T-helper 17 cell (primary cell): ENCODE data around the gene SLC6A18. TPM values are rescaled to one million over a fixed set of nuclear protein-coding genes. Genes with fewer than 3 reads are reported as not detected.
A peak's percentile ranks its signal among the peaks of the same experiment; 100 is the strongest.

Experiments used
- ATAC-seq: fragments of 150-1000 bp; cut with Tn5 transposase; 2 replicates; pipeline ENCODE4 v1.10.0; 2021; ENCODE audit warnings: mild to moderate bottlenecking, moderate library complexity
- DNase-seq, 3 donors: peaks; one replicate each; pipeline versions ENCODE4 v3.0.0 to v3.0.0-alpha.2; 2020 to 2021
- H3K9me3 ChIP-seq: one replicate; pipeline ENCODE4 v1.7.0; 2013; ENCODE audit warnings: low read length, mild to moderate bottlenecking; ENCODE audit not compliant: control insufficient read depth, poor library complexity, severe bottlenecking
- H3K27ac Mint-ChIP-seq: one replicate; pipeline ENCODE4 v1.8.0; 2022; ENCODE audit warnings: mild to moderate bottlenecking, moderate library complexity, mixed read lengths
- H3K27me3 Mint-ChIP-seq: one replicate; pipeline ENCODE4 v1.8.0; 2022; ENCODE audit warnings: mixed read lengths
- H3K36me3 Mint-ChIP-seq: one replicate; pipeline ENCODE4 v1.8.0; 2022; ENCODE audit warnings: low read depth, mixed read lengths
- H3K4me1 Mint-ChIP-seq: one replicate; pipeline ENCODE4 v1.8.0; 2022; ENCODE audit warnings: mild to moderate bottlenecking, mixed read lengths
- H3K4me3 Mint-ChIP-seq: one replicate; pipeline ENCODE4 v1.8.0; 2022; ENCODE audit warnings: mild to moderate bottlenecking, moderate library complexity, mixed read lengths
- total RNA-seq, 4 donors: library from RNA in 2 of 4; stranded (reverse) in 2 of 4; gene quantifications; one replicate each; pipeline ENCODE4 v1.2.3 and lab custom pipeline; 2022 to 2026

Gene SLC6A18, protein sequence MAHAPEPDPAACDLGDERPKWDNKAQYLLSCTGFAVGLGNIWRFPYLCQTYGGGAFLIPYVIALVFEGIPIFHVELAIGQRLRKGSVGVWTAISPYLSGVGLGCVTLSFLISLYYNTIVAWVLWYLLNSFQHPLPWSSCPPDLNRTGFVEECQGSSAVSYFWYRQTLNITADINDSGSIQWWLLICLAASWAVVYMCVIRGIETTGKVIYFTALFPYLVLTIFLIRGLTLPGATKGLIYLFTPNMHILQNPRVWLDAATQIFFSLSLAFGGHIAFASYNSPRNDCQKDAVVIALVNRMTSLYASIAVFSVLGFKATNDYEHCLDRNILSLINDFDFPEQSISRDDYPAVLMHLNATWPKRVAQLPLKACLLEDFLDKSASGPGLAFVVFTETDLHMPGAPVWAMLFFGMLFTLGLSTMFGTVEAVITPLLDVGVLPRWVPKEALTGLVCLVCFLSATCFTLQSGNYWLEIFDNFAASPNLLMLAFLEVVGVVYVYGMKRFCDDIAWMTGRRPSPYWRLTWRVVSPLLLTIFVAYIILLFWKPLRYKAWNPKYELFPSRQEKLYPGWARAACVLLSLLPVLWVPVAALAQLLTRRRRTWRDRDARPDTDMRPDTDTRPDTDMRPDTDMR
- total RNA-seq (not detected), total RNA-seq (lab: John Stamatoyannopoulos, UW) (0 reads per million in 2 donors)

DNA sequence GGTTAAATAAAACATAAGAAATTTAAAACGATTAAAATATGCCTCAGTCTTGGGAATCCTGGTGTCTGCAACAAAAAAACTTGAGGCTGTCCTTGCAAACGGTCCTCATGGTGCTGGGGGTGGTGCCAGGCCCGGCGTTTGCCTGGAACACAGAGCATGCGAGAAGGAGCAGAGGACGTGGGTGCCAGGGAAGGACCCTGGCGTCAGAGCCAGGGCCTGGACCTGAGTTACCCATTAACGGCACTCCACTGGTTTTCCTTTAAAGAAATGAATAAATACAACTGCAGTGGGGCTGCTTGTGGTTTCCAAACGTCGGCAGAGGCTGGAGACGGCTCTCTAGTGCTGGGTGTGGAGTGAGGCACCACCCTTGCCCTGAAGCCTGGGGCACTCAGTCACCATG lies at the start of gene SLC6A18:
Gene SLC6A18, plus strand, starts transcription at position 301 of the 400 bp plus-strand sequence. Its CDS starts 97 bp downstream, at position 398.
- H3K9me3 ChIP-seq: no peaks in the 10 kb centered on the region
- Mint-ChIP-seq H3K4me1 (peaks cover 3% of the 10 kb centered on the region), H3K27ac (no peak within 1 kb of the TSS), H3K4me3 (no peak within 1 kb of the TSS), H3K36me3 (no peaks in the 10 kb centered on the region), H3K27me3 (peaks cover 24% of the 10 kb centered on the region)
- DNase-seq (no peak), ATAC-seq (no peak)

DNA sequence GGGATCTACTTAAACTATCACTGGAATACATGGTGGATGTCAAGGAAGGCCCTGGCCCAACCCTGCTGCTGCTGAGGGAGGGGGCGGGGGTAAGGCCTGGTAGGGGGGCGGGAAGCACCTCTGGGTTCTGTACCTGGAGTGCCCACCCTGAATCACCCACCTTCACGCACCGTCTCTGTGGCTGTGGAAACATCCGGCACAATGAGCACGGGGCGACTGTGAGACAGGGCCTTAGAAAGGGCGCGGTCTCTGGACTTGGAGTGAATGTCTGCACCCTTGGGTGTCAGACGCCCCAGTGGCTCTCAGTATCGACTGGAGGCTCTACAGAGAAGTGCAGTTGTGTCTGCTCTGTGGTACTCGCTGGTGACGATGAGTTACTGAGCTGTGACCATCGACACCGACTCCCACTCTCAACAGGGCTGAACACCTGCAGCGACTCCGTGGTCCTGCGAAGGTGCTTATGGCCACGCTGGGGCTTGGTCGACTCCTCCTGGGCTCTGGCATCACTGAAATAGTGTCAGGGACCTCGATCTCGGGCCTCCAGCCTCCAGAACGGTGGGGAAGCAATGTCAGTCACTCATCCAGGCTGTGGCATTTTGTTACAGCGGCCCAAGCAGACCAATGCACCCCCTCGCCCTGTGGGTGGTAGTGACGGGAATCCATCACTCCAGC lies 49.2 kb upstream of the SLC6A18 start:
- peaks cover 12% of the 10 kb centered on the region for H3K27me3 Mint-ChIP-seq
- DNase-seq (no peak), ATAC-seq (no peak)
- H3K36me3 Mint-ChIP-seq: no peaks in the 10 kb centered on the region
- H3K4me1 Mint-ChIP-seq: peaks cover 2% of the 10 kb centered on the region
- H3K27ac Mint-ChIP-seq: no peak overlapping the region
- no peaks in the 10 kb centered on the region for H3K9me3 ChIP-seq
- H3K4me3 Mint-ChIP-seq: no peak overlapping the region

DNA sequence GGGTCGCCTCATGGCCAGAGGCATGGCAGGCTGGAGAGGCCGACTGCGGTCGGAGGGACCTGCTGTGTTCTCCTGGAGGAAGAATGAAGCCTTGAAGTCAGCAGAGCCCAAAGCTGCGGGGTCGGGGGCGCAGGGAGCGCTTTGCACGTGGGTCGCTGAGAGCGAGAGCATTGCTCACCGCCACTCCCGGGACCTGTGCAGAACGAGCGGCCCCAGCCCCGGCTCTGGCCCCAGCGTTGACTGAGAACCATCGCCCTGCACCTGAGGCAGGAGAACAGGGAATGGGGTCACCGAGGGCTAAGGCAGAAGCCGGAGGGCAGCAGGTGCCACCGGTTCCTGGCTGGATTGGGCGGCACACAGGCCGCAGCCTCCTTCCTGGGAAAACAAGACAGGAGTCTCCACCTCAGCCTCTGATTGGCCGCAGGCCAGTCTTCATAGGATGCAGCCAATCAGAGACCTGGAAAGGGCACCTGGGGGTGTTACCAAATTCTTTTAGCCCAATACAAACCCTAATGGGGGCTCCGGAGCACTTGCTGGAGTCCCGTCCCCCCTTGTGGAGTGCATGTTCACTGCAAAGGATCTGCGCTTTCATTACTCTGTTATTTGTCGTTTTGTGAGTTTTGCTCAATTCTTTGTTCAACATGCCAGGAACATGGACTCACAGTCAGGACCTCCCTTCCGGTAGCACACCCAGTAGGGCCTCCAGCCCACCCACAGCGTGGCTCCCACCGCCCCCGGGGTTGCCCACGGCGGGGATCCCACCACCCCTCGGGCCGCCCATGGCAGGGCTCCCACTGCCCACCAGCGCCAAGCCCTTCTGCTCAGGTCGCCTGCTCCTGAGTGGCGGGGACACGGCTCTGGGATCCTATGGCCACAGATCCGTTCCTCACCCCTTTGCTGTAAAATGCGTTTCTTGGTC lies 48.4 kb upstream of the SLC6A18 start:
- Mint-ChIP-seq H3K4me1 (no peaks in the 10 kb centered on the region), H3K27me3 (peaks cover 12% of the 10 kb centered on the region), H3K27ac (no peak overlapping the region), H3K36me3 (no peaks in the 10 kb centered on the region), H3K4me3 (no peak overlapping the region)
- H3K9me3 ChIP-seq: no peaks in the 10 kb centered on the region
- DNase-seq (peak in 1 of 3 donors; percentile 10), ATAC-seq (no peak)

DNA sequence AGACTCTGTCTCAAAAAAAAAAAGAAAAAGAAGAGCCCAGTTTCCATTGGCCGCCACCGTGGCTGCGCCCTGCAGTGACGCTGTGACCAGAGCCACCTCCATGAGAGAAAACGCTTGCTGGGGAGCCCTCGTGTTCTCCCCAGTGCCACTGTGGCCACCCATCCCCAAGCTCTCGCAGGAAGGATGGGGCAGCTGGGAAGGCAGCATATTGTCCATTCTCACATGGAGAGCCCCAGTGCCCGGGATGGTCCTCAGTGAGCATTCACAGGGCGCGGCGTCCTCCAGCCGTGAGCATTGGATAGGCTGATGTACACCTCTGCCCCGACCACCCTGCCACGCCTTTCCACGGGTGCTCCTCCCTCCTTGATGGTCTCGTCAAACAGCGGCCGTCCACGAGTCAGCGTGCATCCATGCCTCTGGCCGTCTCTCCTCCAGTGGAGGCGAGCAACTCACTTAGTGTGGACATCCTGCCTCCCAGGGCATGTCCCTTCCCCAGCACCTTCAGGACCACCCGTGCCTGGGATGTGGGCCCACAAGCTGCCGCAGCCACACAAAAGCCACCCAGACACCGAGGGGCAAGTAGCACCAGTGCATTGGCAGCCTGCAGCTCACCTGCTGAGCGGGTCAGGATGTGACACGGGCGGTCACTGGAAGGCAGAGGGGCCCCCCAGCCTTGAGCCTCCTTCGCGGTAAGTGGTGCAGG lies 47.2 kb upstream of the SLC6A18 start:
- H3K9me3 ChIP-seq: no peaks in the 10 kb centered on the region
- DNase-seq: peak in 1 of 3 donors; percentile 9
- Mint-ChIP-seq H3K36me3 (no peaks in the 10 kb centered on the region), H3K4me1 (no peaks in the 10 kb centered on the region), H3K27ac (no peak overlapping the region), H3K27me3 (peaks cover 11% of the 10 kb centered on the region), H3K4me3 (no peak overlapping the region)
- ATAC-seq: no peak

DNA sequence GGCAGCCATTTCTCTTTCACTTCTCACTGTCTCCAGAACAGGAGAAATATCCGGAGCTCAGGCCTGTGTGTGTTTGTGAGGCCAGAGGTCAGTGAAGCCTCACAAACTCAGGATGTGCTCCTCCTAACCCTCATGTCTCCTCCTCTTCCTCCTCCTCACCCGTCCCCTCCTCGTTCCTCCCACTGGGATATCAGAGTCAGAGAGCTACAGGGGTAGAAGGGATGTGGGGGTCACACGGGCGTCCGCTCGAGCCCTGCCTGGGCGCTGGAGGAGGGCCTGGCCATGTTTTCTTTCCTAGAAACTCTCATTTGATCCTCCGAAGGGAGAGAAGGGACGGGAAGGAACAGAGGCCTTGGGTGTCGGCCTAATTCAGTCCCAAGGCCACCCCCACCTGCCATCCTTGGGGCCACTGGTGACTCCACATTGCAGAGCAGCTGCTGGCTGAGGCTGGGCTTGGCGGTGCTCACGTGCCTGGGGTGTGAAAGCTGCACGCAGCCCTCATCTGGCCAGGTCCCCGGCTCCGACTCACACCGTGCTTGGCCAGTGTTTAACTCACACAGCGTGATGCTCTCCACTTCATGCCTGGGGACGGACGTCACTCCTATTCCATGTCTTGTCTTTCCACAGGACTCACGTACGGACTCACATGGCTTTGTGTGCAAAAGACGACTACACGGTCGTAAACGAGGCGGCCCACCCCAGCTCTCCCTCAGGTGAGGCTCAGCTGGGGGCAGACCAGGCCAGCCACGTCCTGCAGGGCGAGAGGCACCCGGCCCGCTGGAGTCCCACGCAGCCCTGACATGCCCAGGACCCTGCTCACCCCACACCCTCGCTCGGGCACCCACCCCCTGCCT lies 46.4 kb upstream of the SLC6A18 start:
- H3K9me3 ChIP-seq: no peaks in the 10 kb centered on the region
- Mint-ChIP-seq H3K4me3 (no peak overlapping the region), H3K27ac (no peak overlapping the region), H3K36me3 (no peaks in the 10 kb centered on the region), H3K27me3 (peaks cover 8% of the 10 kb centered on the region), H3K4me1 (no peaks in the 10 kb centered on the region)
- ATAC-seq (no peak), DNase-seq (peak in 1 of 3 donors; percentile 9)

DNA sequence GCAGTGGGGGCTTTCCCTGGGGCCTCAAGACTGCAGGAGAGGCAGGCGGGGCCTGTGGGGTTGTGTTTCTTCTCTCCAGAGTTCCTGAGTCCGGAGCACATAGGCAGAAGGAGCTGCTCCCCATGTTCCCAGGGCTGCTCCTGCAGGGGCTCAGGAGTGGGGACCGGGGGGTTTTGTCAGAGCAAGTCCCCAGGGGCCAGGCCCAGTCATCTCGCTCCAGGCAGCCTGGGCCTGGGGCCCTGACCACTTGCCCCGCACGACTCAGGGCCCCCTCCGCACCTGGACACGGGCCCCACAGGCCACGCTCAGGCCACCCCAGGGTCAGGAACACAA lies 45.8 kb upstream of the SLC6A18 start:
- Mint-ChIP-seq H3K27me3 (peaks cover 8% of the 10 kb centered on the region), H3K4me3 (no peak overlapping the region), H3K36me3 (no peaks in the 10 kb centered on the region), H3K27ac (no peak overlapping the region), H3K4me1 (no peaks in the 10 kb centered on the region)
- ATAC-seq (no peak), DNase-seq (no peak)
- H3K9me3 ChIP-seq: no peaks in the 10 kb centered on the region

DNA sequence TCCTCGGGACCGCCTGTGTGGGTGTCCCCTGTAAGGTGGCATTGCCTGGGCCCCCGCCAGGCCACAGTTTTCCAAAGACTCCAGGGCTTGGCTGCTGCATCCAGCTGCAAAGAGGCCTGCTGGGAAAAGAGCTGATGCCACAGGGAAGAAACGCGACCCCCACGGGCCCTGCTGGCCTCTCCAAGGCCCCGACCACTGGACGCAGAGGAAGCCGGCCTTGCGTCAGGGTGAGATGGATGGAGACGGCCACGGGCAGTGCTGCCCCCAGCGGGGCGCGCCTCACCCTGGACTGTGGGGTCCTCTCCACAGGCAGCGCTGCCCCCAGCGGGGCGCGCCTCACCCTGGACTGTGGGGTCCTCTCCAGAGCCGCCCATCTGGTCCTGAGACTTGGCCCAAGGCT lies 45.1 kb upstream of the SLC6A18 start:
- DNase-seq: peak in 1 of 3 donors; percentile 7
- Mint-ChIP-seq H3K4me3 (no peak overlapping the region), H3K4me1 (no peaks in the 10 kb centered on the region), H3K36me3 (no peaks in the 10 kb centered on the region), H3K27ac (no peak overlapping the region), H3K27me3 (peaks cover under 1% of the 10 kb centered on the region)
- H3K9me3 ChIP-seq: no peaks in the 10 kb centered on the region
- ATAC-seq: no peak

DNA sequence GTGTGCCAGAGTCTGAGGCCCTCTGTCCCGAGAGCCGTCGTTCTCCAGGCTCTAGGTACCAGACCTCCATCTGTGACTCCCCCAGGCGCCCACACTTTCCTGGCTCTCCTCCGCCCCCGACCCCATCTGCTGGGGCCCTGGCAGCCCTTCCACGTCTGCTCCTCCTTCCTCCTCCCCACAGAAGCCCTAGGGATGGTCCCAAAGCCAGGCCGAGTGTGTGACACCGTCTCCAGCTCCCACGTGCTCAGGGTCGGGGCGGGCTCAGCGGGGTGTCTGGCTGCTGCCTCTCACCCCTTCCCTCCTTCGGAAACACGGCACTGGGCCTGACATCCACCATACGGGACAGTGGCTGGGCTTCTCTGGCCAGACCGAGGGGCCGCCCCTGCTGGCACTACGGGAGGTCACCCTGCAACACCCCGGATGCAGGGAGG lies 44.3 kb upstream of the SLC6A18 start:
- H3K4me3 Mint-ChIP-seq: no peak overlapping the region

DNA sequence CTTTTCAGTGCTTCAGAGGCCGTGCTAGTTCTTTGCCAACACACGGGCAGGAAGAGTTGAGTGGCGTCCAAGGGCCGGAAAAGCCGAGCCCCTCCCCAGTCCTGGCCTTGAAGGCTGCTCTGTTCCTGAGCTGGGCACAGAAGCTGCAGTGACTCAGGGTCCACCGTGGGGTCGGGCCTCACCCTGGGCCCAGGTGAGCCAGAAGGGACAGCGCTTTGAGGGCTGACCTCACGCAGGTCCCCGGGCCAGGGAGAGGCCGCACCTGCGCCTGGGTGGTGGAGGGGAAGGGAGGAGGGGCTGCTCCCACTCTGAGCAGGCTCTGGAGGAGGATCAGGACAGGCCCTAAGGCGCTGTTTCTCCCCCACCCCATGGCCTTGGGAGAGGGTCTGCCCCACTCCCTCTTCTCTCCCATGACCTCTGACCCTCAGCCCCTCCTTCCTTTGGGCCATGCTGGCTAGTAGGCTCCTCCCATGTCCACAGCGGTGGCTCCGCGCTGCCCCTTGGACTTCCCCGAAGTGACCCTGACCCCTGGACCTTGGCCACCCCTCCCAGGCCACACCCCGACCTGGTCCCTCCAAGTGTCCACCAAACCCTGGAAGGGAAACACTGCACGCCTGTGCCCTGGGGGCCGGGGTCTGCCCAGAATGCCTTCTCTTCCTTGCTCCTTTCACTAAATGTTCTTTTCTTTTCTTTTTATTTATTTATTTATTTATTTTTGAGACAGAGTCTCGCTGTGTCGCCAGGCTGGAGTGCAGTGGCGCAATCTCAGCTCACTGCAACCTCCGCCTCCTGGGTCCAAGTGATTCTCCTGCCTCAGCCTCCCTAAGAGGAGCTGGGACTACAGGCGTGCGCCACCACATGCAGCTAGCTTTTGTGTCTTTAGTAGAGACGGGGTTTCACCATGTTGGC lies 43.5 kb upstream of the SLC6A18 start:
- H3K4me1 Mint-ChIP-seq: no peaks in the 10 kb centered on the region
- no peak overlapping the region for H3K27ac Mint-ChIP-seq
- H3K4me3 Mint-ChIP-seq: no peak overlapping the region
- no peak for DNase-seq
- H3K9me3 ChIP-seq: no peaks in the 10 kb centered on the region
- no peak for ATAC-seq
- H3K36me3 Mint-ChIP-seq: no peaks in the 10 kb centered on the region
- H3K27me3 Mint-ChIP-seq: peaks cover 6% of the 10 kb centered on the region

More for the DNA sequence above, 44.3 kb upstream of the SLC6A18 start:
- H3K27ac Mint-ChIP-seq: no peak overlapping the region
- H3K27me3 Mint-ChIP-seq: peaks cover 1% of the 10 kb centered on the region
- H3K4me1 Mint-ChIP-seq: no peaks in the 10 kb centered on the region
- no peaks in the 10 kb centered on the region for H3K36me3 Mint-ChIP-seq
- no peak for ATAC-seq
- peak in 1 of 3 donors; percentile 6 for DNase-seq
- H3K9me3 ChIP-seq: no peaks in the 10 kb centered on the region

DNA sequence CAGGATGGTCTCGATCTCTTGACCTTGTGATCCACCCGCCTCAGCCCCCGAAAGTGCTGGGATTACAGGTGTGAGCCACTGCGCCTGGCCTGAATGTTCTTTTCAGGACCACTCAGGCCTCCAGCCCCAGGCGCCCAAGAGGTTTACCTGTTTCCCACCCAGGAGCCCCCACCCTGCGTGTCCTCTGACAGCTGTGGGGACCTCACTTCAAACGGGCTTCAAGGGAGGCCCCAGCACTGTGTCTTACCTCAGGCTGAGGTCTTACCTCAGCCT lies 42.9 kb upstream of the SLC6A18 start:
- H3K27ac Mint-ChIP-seq: no peak overlapping the region
- H3K36me3 Mint-ChIP-seq: no peaks in the 10 kb centered on the region
- DNase-seq (no peak), ATAC-seq (no peak)
- no peaks in the 10 kb centered on the region for H3K9me3 ChIP-seq
- H3K27me3 Mint-ChIP-seq: peaks cover 6% of the 10 kb centered on the region
- no peak overlapping the region for H3K4me3 Mint-ChIP-seq
- no peaks in the 10 kb centered on the region for H3K4me1 Mint-ChIP-seq
